Measurements from ENCODE around the gene DISC1. TPM values are rescaled to one million over a fixed set of nuclear protein-coding genes. Genes with fewer than 3 reads are reported as not detected.
"Not testable (repeated sequence)": the region's sequence is repeated elsewhere in the genome, so short reads cannot be mapped to it uniquely, and the experiment has no call there.

DISC1 gene
- total RNA-seq, 1 experiment from 2014 or later = 3.8 TPM

- DNase-seq (ENCODE audit: low read depth) = no peak
Observed at GRCh38 chr1:231768416-231768815, 141.8 kb downstream of the DISC1 start.

DNA sequence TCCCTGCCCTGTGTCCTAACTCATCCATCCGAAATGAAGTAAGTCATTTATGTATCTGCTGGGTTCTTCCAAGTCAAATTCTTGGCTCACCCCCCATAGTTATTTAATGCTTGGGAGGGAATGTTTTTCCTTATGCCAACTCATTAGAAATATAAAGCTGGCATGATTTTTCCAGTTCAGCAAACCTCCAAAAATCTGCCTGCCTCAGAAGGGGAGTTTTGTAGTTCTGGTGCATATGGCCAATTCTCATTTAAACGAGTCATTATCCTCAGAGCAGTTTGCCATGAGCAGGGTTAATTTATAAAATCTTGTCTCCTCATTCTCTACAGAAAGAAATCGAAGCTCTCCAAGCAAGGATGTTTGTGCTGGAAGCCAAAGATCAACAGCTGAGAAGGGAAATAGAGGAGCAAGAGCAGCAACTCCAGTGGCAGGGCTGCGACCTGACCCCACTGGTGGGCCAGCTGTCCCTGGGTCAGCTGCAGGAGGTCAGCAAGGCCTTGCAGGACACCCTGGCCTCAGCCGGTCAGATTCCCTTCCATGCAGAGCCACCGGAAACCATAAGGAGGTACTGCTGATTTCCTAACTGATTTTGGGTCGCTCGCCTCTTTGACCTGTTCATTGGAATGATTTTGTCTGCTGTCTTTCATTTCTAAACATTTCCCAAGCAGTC, 144.1 kb downstream of the DISC1 start:
- DNase-seq (ENCODE audit: low read depth) = no peak

DNA sequence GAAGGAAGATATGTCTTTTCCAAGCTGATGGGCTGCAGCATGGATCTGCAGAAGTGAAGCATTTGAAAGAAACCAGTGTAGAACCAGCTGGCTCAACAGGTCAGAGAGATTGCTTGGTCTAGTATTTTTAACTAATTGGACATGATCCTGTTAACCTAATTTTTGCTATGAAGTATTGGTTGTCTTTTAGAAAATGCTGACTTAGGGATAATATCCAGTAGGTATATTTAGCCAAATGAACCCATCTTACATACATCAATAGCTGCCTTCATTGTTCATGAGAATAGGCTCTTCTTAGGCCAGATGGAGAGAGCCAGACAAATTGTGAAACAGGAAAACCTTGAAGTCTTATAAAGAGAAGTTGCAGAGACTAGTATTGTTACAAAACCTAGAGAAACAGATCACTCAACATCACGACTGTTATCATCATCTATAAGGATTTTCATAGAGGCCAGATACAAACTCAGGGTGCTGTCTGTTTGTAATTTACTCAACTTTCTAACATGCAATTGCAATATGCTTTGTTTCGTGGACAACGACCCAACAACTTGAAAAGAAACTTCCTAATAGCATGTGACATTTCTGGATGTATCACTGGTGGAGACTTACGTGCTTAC, 148.2 kb downstream of the DISC1 start:
- no peak for DNase-seq (ENCODE audit: low read depth)

- DNase-seq (ENCODE audit: low read depth) = peak; percentile 48
Observed at GRCh38 chr1:231776010-231776756, 149.6 kb downstream of the DISC1 start.

DNA sequence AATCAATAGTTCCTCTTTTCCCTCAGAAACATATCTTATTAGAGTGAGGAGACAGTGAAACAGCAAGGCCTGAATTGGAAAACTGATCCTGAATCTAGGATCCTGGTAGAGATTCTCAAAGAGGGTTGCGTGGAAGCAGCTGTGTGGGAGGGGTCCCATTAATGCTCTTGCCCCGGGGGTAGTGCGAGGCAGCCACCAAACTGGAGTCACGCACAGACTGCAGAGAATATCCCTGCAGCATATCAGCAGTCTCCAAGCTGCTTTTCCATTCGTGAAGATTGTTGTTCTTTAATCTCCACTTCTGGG, 150.1 kb downstream of the DISC1 start:
- no peak for DNase-seq (ENCODE audit: low read depth)

DNA sequence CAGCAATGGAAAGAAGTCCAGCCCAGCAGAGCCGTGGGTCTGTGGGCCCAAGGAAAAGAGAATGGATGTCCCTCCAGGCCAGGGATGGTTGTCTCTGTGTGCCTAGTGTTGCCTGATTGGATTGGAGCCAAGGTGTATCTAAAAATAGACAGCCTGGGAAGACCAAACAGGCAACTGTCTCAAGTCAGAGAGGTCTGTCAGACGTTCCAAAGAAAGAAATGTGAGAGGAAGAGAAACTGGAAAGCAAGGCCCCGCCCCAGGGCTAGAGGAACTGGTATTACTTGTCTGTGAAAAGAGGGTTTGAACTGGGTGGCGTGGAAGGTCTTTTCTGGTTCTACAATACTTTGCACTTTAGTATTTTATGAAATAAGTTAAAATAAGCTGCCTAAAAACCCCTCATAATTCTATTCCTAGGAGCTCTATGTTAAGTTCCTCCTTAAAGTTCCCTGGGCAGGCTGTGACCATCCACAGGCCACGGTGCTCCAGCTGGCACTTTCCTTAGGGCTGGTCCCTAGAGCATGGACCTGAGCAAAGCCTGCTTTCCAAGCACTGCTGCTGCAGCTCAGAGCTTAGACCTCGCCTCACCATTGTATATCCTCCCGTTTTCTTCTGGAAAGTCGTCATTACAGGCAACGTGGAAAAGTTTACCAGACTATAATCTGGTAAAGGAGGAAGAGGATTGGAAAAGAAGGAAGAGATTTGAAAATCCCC, 151.6 kb downstream of the DISC1 start:
- DNase-seq (ENCODE audit: low read depth) = no peak

DNA sequence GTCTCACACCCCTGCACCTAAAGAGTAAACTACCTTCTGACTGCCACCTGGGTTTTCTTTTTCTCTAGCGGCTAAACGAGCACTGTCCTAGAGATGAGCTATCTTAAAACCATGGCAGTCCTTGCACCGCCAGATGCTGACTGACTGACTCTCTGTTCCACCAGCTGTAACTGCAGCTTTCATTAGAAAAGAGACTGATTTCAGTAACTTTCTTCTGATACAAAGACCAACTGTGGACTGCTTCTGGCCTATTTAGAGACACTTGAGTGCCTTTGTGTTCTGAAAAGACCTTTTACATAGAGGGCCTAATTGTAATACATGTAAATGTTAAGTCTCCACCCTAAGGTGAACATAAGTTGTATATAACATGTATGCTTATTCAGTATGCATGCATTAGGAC, 152.5 kb downstream of the DISC1 start:
- no peak for DNase-seq (ENCODE audit: low read depth)

- DNase-seq (ENCODE audit: low read depth) = no peak
Observed at GRCh38 chr1:231781892-231782291, 155.3 kb downstream of the DISC1 start.

GRCh38 chr1:231785073-231785472, 158.5 kb downstream of the DISC1 start:
- not testable (repeated sequence) for DNase-seq (ENCODE audit: low read depth)

GRCh38 chr1:231786126-231786525, 159.5 kb downstream of the DISC1 start:
- DNase-seq (ENCODE audit: low read depth) = no peak

GRCh38 chr1:231792634-231793033, 166.0 kb downstream of the DISC1 start:
- no peak for DNase-seq (ENCODE audit: low read depth)

GRCh38 chr1:231793893-231794292, 167.3 kb downstream of the DISC1 start:
- DNase-seq (ENCODE audit: low read depth) = no peak

GRCh38 chr1:231796141-231796540, 169.6 kb downstream of the DISC1 start:
- DNase-seq (ENCODE audit: low read depth) = no peak

DNA sequence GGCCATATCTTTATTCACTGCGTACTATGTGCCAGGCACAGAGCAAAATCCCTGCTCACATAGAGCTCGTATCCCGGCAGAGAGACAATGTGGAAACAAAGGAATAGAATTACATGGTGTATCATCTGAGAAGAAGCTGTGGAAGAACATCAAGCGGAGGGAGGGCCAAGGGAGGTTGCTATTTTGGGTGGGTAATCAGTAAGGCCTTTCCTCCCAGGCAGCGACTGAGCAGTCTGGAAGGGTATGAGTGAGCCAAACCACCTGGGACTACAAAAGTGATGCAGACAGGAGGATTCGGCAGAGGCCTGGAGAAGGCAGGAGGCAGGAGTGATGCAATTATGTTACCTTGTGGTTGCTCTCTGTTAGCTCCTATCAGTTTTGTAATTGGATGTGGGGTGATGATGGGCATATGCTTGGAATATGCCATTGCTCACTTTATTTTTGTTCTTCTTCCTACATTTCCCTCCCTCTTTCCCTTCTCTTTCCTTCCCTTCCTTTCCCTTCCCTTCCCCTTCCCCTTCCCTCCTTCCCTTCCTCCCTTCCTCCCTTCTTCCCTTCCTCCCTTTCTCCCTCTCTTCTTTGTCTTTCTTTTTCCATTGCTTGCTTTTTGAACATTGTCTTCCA, 172.9 kb downstream of the DISC1 start:
- no peak for DNase-seq (ENCODE audit: low read depth)

DNA sequence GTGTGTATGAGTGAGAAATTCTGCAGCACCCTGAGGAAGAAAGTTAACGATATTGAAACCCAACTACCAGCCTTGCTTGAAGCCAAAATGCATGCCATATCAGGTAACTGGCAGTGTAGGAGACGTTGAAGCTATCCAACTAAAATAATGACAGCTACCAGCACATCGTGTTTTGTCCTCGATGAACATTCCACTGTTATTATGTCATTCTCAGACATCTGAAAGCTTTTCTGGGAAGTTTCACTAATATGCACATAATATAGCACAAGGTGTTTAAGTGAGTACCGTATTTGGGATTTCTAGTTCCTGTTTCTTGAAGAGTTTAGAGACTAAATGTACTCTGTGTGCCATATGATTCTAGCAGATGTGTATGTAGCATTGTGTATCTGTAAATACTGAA, 173.5 kb downstream of the DISC1 start:
- peak; percentile 66 for DNase-seq (ENCODE audit: low read depth)

DNA sequence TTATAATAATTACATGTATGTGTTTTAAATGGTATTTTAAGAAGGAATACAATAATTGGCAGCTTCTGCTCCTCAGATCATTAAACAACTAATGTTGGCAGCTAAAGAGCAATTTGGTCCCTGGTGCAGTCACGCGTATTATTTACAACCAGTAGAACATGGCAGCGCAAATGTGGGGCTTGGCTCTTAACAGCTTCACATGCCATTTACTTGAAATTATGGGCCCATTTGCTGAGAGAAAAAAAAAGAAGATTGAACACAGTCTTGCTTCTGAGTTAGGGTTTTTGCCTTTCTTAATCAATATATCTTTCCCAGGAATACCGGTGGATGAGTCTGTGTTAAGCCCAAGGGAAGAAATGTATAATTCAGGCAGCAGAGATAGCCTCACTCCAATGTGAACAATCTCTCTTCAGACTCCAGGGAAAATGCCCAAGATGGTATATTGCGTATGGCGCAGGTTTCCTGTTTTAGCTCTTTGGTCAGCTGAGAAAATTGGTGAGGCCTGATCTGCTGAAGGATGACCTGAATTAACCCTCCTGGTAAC, 174.5 kb downstream of the DISC1 start:
- no peak for DNase-seq (ENCODE audit: low read depth)

GRCh38 chr1:231803353-231803752, 176.8 kb downstream of the DISC1 start:
- DNase-seq (ENCODE audit: low read depth) = no peak

GRCh38 chr1:231806623-231807495, 180.3 kb downstream of the DISC1 start:
- DNase-seq (ENCODE audit: low read depth) = peak; percentile 77

DNA sequence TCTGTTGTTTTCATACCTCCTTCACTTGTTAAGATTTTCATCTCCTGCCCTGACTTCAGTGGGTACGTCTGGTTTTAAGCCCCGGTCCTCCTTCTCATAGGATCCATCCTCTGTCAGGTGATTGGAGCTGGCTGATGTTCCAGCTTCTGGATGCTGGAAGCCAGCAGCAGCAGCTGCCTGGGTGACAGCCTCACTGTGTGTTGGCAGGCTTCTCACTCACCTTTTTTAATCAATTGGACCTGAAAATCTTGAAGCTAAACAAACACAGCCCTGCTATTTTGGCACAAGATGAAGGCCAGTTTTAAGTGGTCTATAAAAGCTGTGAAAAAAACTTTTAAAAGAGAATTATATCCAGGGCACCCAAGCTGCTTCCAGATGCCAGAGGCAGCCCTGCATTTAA, 181.0 kb downstream of the DISC1 start:
- DNase-seq (ENCODE audit: low read depth) = no peak

GRCh38 chr1:231808116-231808515, 181.5 kb downstream of the DISC1 start:
- DNase-seq (ENCODE audit: low read depth) = no peak

- peak; percentile 89 for DNase-seq (ENCODE audit: low read depth)
Observed at GRCh38 chr1:231808990-231809389, 182.4 kb downstream of the DISC1 start.
